Measurements from ENCODE around the gene SNRNP35.

The SNRNP35 gene

GRCh38 chr12:123441523-123442164, 16.3 kb upstream of the SNRNP35 start:
- H3K18ac ChIP-seq (ENCODE audit: low read length): no peak overlapping the region
- no peaks in the 10 kb centered on the region for H3K36me3 ChIP-seq (ENCODE audit: control insufficient read depth in 1 of 2, insufficient read depth in 2 of 2, low read length in 2 of 2)
- peaks cover 8 to 10% of the 10 kb centered on the region in 2 experiments for H3K4me1 ChIP-seq (ENCODE audit: control insufficient read depth in 1 of 2, insufficient read depth in 2 of 2, low read length in 2 of 2)
- H3K27ac ChIP-seq (ENCODE audit: low read depth, low read length): no peak overlapping the region
- H2AK5ac ChIP-seq (ENCODE audit: low read length): no peak overlapping the region
- H2BK12ac ChIP-seq (ENCODE audit: low read length): no peak overlapping the region
- H3K27me3 ChIP-seq (ENCODE audit: insufficient read depth, low read length): no peaks in the 10 kb centered on the region
- H2BK120ac ChIP-seq (ENCODE audit: insufficient read depth, low read length, poor library complexity): no peak overlapping the region
- H4K8ac ChIP-seq (ENCODE audit: low read depth, low read length): no peak overlapping the region
- H3K23ac ChIP-seq (ENCODE audit: low read length): no peak overlapping the region
- H3K14ac ChIP-seq (ENCODE audit: low read length): no peak overlapping the region
- H3K9me3 ChIP-seq (ENCODE audit: insufficient read depth, low read depth, low read length): no peaks in the 10 kb centered on the region
- H2AFZ ChIP-seq (ENCODE audit: insufficient read depth, low read length, poor library complexity): no peak overlapping the region
- no peak overlapping the region for H4K12ac ChIP-seq (ENCODE audit: low read depth, low read length)
- H4K91ac ChIP-seq (ENCODE audit: low read depth, low read length): no peak overlapping the region
- no peak overlapping the region for H3K4ac ChIP-seq (ENCODE audit: low read depth, low read length)
- H3K79me2 ChIP-seq (ENCODE audit: control insufficient read depth, insufficient read depth, low read length, poor library complexity): peaks cover 2% of the 10 kb centered on the region
- H3K9ac ChIP-seq (ENCODE audit: low read length): no peak overlapping the region
- no peak for DNase-seq
- no peak overlapping the region for H3K4me2 ChIP-seq (ENCODE audit: low read length)
- peaks cover 2% of the 10 kb centered on the region for H3K79me1 ChIP-seq (ENCODE audit: low read length)
- no peak overlapping the region for H2BK5ac ChIP-seq (ENCODE audit: low read depth, low read length, poor library complexity)
- no peak overlapping the region for H3K4me3 ChIP-seq (ENCODE audit: low read depth, low read length)
- no CpG with 5 or more reads among the region's 13 CpGs for WGBS (ENCODE audit: extremely low coverage, insufficient coverage, insufficient read length)

- Histone ChIP-seq H2BK12ac (ENCODE audit: low read length) (no peak overlapping the region), H3K14ac (ENCODE audit: low read length) (no peak overlapping the region), H2AK5ac (ENCODE audit: low read length) (no peak overlapping the region), H3K36me3 (ENCODE audit: control insufficient read depth in 1 of 2, insufficient read depth in 2 of 2, low read length in 2 of 2) (no peaks in the 10 kb centered on the region), H3K18ac (ENCODE audit: low read length) (no peak overlapping the region), H3K27me3 (ENCODE audit: insufficient read depth, low read length) (no peaks in the 10 kb centered on the region), H4K8ac (ENCODE audit: low read depth, low read length) (no peak overlapping the region), H3K27ac (ENCODE audit: low read depth, low read length) (no peak overlapping the region), H3K9me3 (ENCODE audit: insufficient read depth, low read depth, low read length) (no peaks in the 10 kb centered on the region), H4K12ac (ENCODE audit: low read depth, low read length) (no peak overlapping the region), H3K4me3 (ENCODE audit: low read depth, low read length) (no peak overlapping the region), H3K23ac (ENCODE audit: low read length) (no peak overlapping the region), H3K4me1 (ENCODE audit: control insufficient read depth in 1 of 2, insufficient read depth in 2 of 2, low read length in 2 of 2) (peaks cover 5% of the 10 kb centered on the region in 2 experiments), H2BK120ac (ENCODE audit: insufficient read depth, low read length, poor library complexity) (no peak overlapping the region), H3K4me2 (ENCODE audit: low read length) (no peak overlapping the region), H3K4ac (ENCODE audit: low read depth, low read length) (no peak overlapping the region), H3K79me2 (ENCODE audit: control insufficient read depth, insufficient read depth, low read length, poor library complexity) (peaks cover 2% of the 10 kb centered on the region), H3K79me1 (ENCODE audit: low read length) (peaks cover 2% of the 10 kb centered on the region), H2BK5ac (ENCODE audit: low read depth, low read length, poor library complexity) (no peak overlapping the region), H2AFZ (ENCODE audit: insufficient read depth, low read length, poor library complexity) (no peak overlapping the region), H4K91ac (ENCODE audit: low read depth, low read length) (no peak overlapping the region), H3K9ac (ENCODE audit: low read length) (no peak overlapping the region)
- DNase-seq: no peak
- WGBS (ENCODE audit: extremely low coverage, insufficient coverage, insufficient read length): no CpG with 5 or more reads among the region's 4 CpGs
These were observed 15.2 kb upstream of the SNRNP35 start for GRCh38 chr12:123442774-123443173.

GRCh38 chr12:123444092-123445026, 13.6 kb upstream of the SNRNP35 start:
- H3K4me3 ChIP-seq (ENCODE audit: low read depth, low read length): no peak overlapping the region
- H2BK12ac ChIP-seq (ENCODE audit: low read length): no peak overlapping the region
- H3K23ac ChIP-seq (ENCODE audit: low read length): no peak overlapping the region
- peaks cover 2% of the 10 kb centered on the region for H3K79me1 ChIP-seq (ENCODE audit: low read length)
- no CpG with 5 or more reads among the region's 8 CpGs for WGBS (ENCODE audit: extremely low coverage, insufficient coverage, insufficient read length)
- no peak overlapping the region for H2BK5ac ChIP-seq (ENCODE audit: low read depth, low read length, poor library complexity)
- H3K27ac ChIP-seq (ENCODE audit: low read depth, low read length): no peak overlapping the region
- H3K4me2 ChIP-seq (ENCODE audit: low read length): no peak overlapping the region
- H4K91ac ChIP-seq (ENCODE audit: low read depth, low read length): peak overlapping the region; percentile 5
- no peak overlapping the region for H2AK5ac ChIP-seq (ENCODE audit: low read length)
- H2BK120ac ChIP-seq (ENCODE audit: insufficient read depth, low read length, poor library complexity): peak overlapping the region; percentile 35
- H3K79me2 ChIP-seq (ENCODE audit: control insufficient read depth, insufficient read depth, low read length, poor library complexity): peaks cover 2% of the 10 kb centered on the region
- H4K8ac ChIP-seq (ENCODE audit: low read depth, low read length): no peak overlapping the region
- no peak overlapping the region for H2AFZ ChIP-seq (ENCODE audit: insufficient read depth, low read length, poor library complexity)
- H3K4me1 ChIP-seq (ENCODE audit: control insufficient read depth in 1 of 2, insufficient read depth in 2 of 2, low read length in 2 of 2): peaks cover 5% of the 10 kb centered on the region in 2 experiments
- no peak overlapping the region for H3K9ac ChIP-seq (ENCODE audit: low read length)
- H4K12ac ChIP-seq (ENCODE audit: low read depth, low read length): no peak overlapping the region
- no peaks in the 10 kb centered on the region for H3K9me3 ChIP-seq (ENCODE audit: insufficient read depth, low read depth, low read length)
- H3K18ac ChIP-seq (ENCODE audit: low read length): no peak overlapping the region
- DNase-seq: peak; percentile 89 to 98
- H3K36me3 ChIP-seq (ENCODE audit: control insufficient read depth in 1 of 2, insufficient read depth in 2 of 2, low read length in 2 of 2): no peaks in the 10 kb centered on the region
- no peaks in the 10 kb centered on the region for H3K27me3 ChIP-seq (ENCODE audit: insufficient read depth, low read length)
- H3K4ac ChIP-seq (ENCODE audit: low read depth, low read length): no peak overlapping the region
- no peak overlapping the region for H3K14ac ChIP-seq (ENCODE audit: low read length)

- peak; percentile 88 to 95 for DNase-seq
- no peak overlapping the region for H3K14ac ChIP-seq (ENCODE audit: low read length)
- no peak overlapping the region for H2BK5ac ChIP-seq (ENCODE audit: low read depth, low read length, poor library complexity)
- H4K8ac ChIP-seq (ENCODE audit: low read depth, low read length): no peak overlapping the region
- no peak overlapping the region for H3K27ac ChIP-seq (ENCODE audit: low read depth, low read length)
- no CpG with 5 or more reads among the region's 18 CpGs for WGBS (ENCODE audit: extremely low coverage, insufficient coverage, insufficient read length)
- H3K4me1 ChIP-seq (ENCODE audit: control insufficient read depth in 1 of 2, insufficient read depth in 2 of 2, low read length in 2 of 2): peaks cover 5% of the 10 kb centered on the region in 2 experiments
- H4K12ac ChIP-seq (ENCODE audit: low read depth, low read length): no peak overlapping the region
- no peaks in the 10 kb centered on the region for H3K9me3 ChIP-seq (ENCODE audit: insufficient read depth, low read depth, low read length)
- H3K18ac ChIP-seq (ENCODE audit: low read length): no peak overlapping the region
- no peak overlapping the region for H3K4me3 ChIP-seq (ENCODE audit: low read depth, low read length)
- H3K9ac ChIP-seq (ENCODE audit: low read length): no peak overlapping the region
- H3K79me1 ChIP-seq (ENCODE audit: low read length): peaks cover 2% of the 10 kb centered on the region
- no peak overlapping the region for H3K4me2 ChIP-seq (ENCODE audit: low read length)
- H2BK120ac ChIP-seq (ENCODE audit: insufficient read depth, low read length, poor library complexity): no peak overlapping the region
- H4K91ac ChIP-seq (ENCODE audit: low read depth, low read length): peak overlapping the region; percentile 29
- no peak overlapping the region for H2AFZ ChIP-seq (ENCODE audit: insufficient read depth, low read length, poor library complexity)
- no peaks in the 10 kb centered on the region for H3K36me3 ChIP-seq (ENCODE audit: control insufficient read depth in 1 of 2, insufficient read depth in 2 of 2, low read length in 2 of 2)
- H2AK5ac ChIP-seq (ENCODE audit: low read length): no peak overlapping the region
- no peak overlapping the region for H3K23ac ChIP-seq (ENCODE audit: low read length)
- H3K79me2 ChIP-seq (ENCODE audit: control insufficient read depth, insufficient read depth, low read length, poor library complexity): peaks cover 2% of the 10 kb centered on the region
- no peak overlapping the region for H2BK12ac ChIP-seq (ENCODE audit: low read length)
- H3K27me3 ChIP-seq (ENCODE audit: insufficient read depth, low read length): no peaks in the 10 kb centered on the region
- H3K4ac ChIP-seq (ENCODE audit: low read depth, low read length): no peak overlapping the region
These were observed 12.3 kb upstream of the SNRNP35 start for GRCh38 chr12:123445388-123446332.

Data from trophoblast cell (in vitro differentiated cells and primary cell).